GM21786 (cell line): ENCODE data around the gene SYTL3.
"Not testable (repeated sequence)": the region's sequence is repeated elsewhere in the genome, so short reads cannot be mapped to it uniquely, and the experiment has no call there.

Source experiments
- ATAC-seq: cut with Tn5 transposase; IDR thresholded peaks from one replicate; pipeline ENCODE4 v1.9.1; 2021; ENCODE audit not compliant: unreplicated experiment

The SYTL3 gene

DNA sequence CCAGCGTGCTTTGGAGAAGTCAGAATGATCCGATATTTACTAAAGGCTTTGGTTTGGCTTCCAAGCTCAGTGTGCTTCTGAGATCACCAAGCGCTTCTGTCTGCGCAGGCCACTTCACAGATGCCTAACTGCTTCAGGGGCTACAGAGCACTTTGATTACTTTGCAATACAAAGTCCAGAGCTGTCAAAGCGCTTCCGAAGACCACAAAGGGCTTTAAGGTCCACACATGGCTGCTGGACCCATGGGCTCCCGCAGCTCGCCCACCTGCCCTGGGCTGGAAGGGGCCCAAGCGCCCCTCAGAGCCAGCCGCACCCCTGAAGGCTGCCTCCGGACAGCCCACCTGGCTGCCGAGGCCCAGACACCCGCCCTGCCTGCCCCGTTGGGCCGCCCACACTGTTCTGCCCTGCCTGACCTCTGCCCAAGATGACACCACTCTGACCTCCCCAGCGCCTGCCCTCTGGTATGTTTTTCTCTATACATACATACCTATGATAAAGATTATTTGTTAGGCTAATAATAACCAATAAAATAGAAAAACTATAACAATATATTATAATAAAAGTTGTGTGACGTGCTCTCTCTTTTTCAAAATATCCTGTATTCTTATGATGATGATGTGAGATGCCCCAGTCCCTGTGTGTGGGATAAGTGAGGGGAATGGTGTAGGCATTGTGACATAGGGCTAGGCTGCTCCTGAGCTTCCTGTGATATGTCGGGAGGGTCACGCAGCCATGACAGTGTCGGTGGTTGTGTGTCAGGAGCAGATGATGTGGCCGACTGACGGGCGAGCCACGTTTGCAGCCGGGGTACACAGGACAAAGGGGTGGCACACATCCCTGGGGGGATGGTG lies 27.9 kb upstream of the SYTL3 start:
- no peak for ATAC-seq

DNA sequence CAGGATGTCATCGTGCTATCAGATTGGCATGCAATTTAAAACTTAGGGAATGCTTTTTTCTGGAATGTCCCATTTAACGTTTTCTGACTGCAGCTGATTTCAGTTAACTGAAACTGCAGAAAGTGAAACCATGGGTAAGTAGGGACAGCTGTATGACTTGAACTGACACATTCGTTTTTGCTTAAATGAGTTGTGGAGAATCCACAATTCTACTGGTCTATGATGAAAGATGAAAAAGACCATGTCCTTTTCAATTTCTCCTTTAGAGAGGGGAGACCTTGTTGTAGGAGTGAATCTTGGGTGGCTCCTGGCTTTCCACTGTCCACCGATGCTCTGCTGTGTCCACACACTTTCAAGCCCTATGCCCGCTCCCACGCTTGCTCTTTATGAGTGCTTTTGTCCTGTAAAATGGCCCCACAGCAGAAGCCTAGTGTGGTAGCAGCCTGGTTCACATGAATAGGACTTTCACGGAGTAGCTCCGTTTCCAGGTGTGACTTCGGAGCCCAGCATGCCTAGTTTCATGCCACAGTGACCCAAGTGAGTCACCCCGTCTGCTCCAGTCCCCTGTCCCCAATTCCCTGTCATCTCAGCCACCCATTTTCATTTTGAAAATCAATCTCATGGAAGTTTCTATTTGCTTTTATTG lies 27.2 kb upstream of the SYTL3 start:
- ATAC-seq, result no peak

- no peak for ATAC-seq
These were observed 24.9 kb upstream of the SYTL3 start for GRCh38 chr6:158624684-158625682.

- no peak for ATAC-seq
These were observed 24.0 kb upstream of the SYTL3 start for GRCh38 chr6:158625881-158626305.

DNA sequence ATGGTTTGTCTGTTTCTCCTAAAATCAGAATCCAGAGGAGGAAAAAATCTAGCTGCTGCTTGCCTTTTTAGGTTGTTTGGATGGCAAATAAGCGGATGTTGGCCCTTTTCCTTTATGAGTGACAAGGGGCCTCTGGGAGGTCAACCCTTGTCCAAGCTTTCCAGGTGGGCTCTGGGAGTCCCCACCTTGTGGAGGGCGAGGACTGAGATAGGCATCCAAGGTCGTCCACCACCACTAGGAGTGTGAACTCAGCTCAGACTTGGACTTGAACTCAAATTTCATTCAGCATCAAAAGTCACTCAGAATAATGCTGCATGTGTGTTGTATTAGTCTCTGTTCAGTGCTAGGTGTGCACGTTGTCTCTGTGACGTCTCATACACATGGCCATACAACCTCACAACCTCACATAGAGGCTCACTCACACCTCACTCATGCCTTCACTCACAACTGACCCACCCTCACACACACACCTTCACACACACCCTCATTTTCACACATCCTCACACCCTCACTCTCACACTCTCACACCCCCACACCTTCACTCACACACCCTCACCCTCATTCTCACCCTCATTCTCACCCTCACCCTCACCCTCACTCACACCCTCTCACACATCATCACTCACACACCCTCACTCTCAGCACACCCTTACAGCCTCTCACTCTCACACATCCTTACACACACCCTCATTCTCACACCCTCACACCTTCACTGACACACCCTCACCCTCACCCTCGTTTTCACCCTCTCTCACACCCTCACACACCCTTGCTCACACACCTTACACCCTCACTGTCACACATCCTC lies 23.3 kb upstream of the SYTL3 start:
- no peak for ATAC-seq

DNA sequence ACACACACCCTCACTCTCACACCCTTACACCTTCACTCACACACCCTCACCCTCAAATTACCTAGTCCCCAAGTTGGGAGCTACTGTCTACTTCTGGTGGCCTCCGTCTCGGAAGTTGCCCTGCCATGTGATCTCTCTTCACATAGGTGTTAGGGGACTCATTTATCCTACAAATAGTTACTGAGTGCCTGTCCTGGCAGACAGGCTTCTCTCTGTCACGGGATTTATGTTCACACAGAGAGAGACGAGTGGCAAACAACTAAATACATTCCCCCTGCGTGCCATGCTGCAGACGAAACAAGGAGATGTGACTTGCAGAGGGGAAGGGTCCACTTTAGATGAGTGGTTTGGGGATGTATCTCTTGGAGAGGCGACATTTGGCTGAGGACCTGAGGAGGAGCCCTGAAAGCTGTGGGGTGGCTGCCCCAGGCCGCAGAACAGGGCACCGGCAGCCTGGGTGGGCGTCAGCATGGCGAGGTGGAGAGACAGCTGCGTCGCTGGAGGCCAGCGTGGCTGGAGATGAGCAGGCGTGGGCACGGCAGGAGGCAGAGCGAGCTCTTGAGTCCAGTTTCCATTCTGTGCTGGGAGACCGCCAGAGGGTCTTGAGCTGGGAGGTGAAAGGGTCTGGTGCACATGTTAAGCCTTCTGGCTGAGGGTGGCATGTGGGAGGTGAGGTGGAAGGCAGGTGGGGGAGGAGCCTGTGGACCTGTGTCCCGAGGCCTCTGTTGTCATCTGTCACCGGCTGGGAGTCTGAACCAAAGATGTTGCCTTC lies 22.5 kb upstream of the SYTL3 start:
- ATAC-seq, result no peak

GRCh38 chr6:158627940-158628211 lies 22.0 kb upstream of the SYTL3 start:
- ATAC-seq, result no peak

DNA sequence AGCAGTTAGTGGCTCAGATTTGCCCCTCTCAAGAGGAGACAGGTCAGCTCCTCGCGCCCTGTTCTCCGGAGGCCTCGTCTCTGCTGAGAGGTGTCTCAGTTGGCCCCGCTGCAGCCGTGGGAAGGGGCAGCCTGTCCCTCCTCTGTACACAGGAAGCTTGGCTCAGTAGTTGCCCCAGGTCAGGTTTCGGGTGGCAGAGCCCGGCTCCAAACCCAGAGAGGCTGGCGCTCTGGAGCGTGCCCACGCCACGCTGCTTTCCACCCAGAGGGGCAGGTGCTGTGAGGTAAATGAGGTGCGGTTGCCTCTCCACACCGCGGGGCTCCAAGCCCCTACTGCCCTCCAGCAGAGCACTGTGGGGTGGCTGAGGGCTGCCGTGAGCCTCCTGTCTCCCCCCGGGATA lies 21.3 kb upstream of the SYTL3 start:
- ATAC-seq, result no peak

GRCh38 chr6:158629367-158630221 lies 20.3 kb upstream of the SYTL3 start:
- ATAC-seq, result no peak

DNA sequence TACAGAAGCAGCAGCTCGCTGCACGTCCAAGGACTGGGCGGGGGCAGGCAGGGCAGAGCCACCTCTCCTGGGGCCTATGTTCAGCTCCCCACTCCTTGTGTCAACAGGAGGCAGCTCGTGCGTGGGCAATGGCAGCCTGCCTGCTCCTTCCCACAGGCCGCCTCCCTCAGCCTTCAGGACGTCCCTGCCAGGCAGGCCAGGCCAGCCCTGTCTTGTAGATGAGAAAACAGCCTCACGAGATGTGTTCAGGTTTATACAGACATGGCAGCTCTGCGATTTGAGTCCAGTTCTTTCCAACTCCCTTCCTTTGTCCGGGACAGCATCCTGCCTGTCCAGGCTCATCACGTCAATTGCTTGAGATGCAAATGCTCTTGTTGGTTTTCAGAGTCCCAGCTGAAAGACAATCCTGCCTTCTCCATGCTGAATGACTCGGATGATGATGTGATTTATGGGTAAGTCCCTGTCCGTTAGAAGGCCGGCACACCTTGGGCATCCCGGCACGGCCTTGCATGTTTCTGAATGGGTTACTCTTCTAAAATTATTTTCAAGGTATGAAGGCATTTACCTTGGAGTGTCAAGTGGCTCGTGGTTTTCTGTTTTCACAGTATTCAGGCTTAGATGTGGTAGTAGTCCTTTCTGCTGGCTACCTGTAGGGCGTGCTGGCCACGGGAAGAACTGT lies 18.8 kb upstream of the SYTL3 start:
- no peak for ATAC-seq

DNA sequence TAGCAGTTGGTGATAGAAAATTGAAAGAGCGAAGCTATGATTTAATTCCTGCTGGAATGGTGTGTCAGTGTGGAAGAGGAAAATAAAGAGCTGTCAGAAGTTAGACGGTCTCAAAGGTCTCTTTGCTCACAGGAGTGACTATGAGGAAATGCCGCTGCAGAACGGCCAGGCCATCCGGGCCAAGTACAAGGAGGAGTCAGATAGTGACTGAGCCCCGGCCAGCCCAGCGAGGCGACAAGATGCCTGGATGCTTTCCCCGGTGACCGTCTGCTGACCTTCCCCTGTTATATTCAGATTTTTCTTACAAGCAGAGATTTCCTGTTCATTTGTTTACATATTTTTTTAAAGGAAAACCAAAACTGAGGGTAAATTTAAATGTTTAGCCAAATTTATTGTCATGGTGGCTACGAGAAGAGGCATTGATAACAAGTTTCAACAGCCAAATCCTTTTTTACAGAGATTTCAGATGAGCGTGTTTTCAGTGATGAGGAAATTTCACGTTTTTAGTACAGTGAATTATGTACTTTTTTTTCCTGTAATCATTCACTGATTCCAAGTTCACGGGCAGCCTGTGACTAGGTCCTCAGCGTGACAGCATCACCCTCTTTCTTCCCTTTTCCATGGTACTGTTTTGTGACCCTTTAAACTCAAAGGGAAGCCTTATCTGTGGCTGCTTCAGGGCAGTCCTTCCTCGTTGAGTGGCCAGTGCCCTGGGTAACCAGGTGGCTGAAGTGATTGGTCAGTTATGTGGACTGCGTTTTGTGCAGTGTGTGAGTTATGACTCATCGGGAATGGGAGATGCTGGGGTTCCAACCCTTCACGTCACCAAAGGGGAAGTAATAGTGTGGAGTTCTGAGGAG lies 17.9 kb upstream of the SYTL3 start:
- ATAC-seq, result no peak

DNA sequence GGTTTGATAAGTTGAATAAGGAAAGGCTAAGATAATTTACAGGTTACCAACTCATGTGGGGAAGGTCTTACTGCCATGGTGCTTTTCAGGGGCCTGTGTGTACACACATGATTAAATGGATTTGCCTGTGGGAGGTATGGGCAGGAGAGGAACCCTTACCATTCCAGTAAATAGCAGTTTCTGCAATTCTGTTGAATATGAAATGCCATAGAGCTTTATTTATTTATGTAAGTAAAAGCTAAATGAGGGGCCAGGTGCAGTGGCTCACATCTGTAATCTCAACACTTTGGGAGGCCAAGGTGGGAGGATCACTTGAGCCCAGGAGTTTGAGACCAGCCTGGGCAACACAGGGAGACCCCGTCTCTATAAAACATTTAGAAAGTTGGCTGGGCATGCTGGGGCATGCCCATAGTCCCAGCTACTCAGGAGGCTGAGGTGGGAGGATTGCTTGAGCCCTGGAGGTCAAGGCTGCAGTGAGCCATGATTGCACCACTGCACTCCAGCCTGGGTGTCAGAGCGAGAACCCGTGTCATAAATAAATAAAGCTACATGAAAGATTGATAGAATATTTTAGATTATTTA lies 17.2 kb upstream of the SYTL3 start:
- ATAC-seq, result not testable (repeated sequence)

- ATAC-seq, result no peak
These were observed 16.7 kb upstream of the SYTL3 start for GRCh38 chr6:158633127-158633526.

DNA sequence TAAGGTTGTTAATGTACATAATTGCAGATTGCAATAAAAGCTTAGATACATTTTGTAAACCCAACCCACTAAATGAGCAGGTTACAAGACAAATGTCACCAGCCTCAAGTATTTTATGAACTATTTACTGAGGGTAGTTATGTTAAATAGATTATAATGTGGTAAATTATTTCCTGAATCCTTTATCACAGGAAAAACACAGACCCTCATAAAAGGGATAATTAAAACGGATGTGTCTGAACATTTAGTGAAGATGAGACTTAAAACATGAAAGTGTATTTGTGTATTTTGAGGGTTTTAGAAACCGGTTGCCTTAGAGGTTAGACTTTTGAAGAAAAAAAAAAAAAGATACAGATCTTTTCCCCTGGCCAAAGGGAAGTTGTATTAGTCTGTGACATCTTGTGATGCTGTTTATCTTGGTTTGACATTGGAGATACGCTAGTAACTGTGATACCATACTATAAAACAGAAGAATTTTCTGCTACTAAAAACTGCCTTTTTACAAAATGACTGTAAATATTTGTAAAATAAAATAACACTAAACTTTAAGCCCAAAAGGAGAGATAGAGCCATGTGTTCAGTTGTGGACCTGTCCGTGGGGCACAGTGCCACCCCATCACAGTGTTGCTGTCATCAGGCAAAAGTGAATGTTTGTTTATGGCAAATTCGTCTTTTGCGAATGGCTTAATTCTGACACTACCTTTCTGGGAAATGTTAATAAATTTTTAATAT lies 15.0 kb upstream of the SYTL3 start:
- ATAC-seq, result no peak

DNA sequence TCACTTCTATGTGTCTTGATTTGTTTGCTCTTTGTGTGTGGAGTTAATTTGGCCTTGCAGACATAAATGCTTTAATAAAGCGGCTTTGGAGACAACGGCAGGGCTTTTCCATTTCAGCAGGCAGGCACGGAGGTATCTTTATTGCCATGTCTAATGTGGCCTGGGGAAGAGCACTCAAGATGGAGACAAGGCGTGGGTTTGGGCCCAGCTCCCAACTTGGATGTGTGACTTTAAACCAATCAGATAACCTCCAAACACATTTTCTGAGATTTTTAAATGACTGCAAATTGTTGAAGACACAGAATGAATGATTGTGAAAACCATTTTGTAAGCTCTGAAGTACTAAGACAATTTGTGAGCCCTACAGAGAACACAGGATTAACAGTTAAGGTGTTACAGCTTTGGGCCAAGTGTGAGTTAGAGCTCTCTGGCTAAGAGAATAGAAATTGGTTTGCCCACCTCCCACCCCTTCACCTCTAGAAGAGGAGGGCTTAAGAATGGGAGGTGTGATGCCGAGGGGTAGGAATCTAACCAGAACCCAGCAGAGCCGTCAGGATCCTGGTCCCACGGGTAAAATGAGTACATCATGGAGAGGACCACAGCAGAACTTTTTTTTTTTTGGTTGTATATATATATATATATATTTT lies 14.3 kb upstream of the SYTL3 start:
- ATAC-seq, result no peak

- no peak for ATAC-seq
These were observed 13.1 kb upstream of the SYTL3 start for GRCh38 chr6:158636778-158637177.
